NCI-H128 (cell line): ENCODE results near the gene HOXD4.

Experiments used
- DNase-seq: peaks from one replicate; lab custom pipeline; 2025; ENCODE audit not compliant: unreplicated experiment; lab: John Stamatoyannopoulos, UW

The HOXD4 gene

DNA sequence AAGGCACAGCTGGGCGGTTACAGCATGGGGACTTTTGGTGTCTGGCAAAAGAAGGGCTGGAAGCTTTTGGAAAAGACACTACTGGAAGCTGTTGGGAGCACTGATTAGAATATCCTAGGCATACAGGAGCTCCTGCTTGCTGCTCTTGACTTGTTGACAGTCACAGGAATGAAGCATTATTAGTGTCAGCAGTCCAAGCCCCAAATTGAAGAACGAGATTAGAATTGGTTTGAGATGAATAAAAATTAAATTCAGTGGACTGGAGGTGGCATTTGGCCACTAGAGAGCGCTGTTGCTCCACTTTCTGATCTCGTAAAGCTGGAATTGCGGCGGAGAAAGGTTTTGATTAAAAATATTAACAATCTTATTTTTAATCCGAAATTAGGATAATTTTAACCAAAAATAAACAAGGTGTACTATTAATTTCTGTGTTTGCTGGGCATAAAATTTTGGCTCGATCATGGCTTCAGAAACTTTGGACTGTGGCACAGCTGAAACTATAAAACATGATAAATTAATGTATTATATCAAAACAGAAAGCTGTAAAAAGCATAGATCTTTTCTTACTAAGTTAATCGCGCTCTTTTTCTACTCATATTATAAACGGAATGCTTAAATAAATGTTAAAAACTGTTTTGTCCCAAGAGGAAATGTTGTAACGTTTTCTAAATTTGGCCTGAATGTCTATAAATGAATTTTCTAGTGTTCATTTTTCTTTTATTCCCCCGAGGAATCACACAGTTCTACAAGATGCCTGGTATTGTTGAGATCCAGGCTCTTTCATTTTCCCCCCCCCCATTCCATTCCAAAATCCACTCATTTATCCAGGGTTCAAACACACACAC, 24.2 kb upstream of the HOXD4 start:
- no peak for DNase-seq

- DNase-seq: no peak
Measured at GRCh38 chr2:176127774-176128072, 23.6 kb upstream of the HOXD4 start.

GRCh38 chr2:176128172-176128981, 23.0 kb upstream of the HOXD4 start:
- no peak for DNase-seq

GRCh38 chr2:176128982-176129796, 22.2 kb upstream of the HOXD4 start, which contains the start of gene HOXD8:
Gene HOXD8, plus strand, starts transcription at chr2:176129705. Its CDS starts 662 bp downstream, at chr2:176130367.
- DNase-seq: peak; percentile 42

GRCh38 chr2:176129813-176130146, 21.6 kb upstream of the HOXD4 start:
- DNase-seq: no peak

DNA sequence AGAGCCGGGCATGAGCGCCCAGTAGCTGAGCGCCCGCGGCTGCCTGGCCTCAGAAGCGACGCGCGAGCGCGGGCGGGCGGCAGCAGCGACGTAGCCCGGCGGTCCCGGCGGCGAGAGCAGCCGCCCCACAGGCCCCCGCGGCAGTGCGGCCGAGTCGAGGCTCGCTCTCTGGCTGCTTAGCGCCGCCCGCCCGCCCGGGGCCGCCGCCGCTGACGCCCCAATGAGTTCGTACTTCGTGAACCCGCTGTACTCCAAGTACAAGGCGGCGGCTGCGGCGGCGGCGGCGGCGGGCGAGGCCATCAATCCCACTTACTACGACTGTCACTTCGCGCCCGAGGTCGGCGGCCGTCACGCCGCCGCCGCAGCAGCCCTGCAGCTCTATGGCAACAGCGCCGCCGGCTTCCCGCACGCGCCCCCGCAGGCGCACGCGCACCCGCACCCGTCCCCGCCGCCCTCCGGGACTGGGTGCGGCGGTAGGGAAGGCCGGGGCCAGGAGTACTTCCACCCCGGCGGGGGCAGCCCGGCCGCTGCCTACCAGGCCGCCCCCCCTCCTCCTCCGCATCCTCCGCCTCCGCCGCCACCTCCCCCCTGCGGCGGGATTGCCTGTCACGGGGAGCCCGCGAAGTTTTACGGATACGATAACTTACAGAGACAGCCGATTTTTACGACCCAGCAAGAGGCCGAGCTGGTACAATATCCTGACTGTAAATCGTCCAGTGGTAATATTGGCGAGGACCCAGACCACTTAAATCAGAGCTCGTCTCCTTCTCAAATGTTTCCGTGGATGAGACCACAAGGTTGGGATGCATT, 21.0 kb upstream of the HOXD4 start:
- no peak for DNase-seq

DNA sequence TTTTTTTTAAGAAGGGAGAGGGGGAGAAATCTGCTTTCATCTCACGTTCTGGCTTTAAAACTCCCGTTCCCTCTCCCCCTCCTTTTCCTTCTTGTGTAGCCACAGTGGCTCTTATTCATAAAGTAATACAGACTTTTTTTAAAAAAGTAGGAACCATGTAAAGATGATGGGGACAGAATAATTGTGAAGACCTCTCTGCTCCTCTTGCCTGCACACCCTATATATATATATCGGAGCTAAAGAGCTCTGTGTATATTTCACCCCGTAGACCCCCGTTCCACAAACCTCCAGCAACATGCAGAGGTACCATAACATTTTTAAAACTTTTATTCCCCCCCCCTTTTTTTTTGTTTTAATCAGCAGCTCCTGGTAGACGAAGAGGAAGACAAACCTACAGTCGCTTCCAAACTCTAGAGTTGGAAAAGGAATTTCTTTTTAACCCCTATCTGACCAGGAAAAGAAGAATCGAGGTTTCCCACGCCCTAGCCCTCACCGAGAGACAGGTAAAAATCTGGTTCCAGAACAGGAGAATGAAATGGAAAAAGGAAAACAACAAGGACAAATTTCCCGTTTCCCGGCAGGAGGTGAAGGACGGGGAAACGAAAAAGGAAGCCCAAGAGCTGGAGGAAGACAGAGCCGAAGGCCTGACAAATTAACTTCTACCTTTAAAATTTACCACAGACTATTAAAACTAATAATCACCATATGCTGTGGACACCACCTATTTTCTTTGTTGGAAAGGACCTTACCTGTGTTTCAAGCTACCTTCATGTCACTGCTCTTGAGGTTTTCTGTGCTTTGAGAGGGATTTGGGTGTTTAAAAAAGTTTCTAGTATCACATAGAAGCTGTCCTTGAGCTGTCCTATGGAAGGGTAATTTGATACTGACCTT, 20.1 kb upstream of the HOXD4 start:
- DNase-seq: no peak

DNA sequence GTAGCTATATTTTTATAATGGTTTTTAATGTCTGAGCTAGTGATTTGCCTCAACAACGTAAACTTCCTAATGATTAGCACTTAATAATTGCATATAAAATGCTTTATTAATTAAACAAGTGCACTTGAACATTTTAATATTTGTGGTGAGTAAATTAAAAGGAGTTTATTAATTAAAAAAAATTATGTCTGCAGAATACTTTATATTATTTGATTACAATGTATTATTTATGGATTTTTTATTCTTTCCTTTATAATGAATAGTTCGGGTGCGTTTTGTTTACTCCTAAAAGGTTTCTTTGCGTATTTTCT, 19.5 kb upstream of the HOXD4 start:
- DNase-seq: no peak

DNA sequence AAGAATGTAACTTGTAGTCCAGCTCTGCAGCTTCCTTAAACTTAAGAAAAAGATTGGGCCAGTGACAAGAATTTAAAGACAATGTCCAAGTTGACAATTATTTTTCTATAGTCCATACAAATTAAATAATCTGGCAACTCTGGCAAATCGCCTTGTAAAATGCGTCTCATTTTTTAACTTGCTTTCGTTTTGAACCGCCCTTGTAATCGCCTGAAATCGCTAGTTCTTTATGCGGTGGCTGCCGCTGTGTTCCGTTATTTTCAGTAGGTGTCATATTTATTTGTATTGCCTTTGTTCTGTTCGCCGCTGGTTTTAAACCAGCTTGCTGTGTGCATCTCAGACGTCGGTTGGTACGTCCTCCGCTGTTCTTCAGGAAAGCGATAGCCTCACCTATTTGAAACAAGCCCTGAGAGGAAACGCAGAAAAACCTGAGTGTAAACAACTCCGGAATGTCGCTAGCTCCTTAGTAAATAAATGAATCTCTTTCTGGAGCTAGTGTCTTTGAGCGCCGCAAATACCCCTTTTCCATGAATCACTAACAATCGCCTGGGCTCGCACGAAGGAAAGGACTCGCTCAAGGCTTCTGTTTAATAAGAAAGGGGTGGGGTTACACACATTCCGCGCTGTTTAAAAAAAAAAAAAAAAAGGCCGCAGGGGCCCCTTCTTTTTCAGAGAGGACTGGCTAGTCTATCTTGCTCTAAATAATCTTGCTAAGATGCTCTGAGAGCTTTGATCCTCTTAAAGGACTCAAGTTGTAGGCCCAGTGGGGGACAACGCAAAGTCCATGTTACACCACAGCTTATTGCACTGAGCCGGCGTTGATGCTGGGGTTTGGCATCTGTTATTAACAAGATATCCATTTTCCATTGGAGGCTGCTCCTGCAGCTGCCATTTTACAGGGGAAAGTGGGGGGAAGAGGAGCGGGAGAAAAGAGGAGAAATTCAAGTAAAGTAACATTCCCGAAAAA, 18.9 kb upstream of the HOXD4 start:
- no peak for DNase-seq

GRCh38 chr2:176133389-176133788, 18.0 kb upstream of the HOXD4 start:
- DNase-seq: no peak

GRCh38 chr2:176134035-176134434, 17.3 kb upstream of the HOXD4 start:
- no peak for DNase-seq

DNA sequence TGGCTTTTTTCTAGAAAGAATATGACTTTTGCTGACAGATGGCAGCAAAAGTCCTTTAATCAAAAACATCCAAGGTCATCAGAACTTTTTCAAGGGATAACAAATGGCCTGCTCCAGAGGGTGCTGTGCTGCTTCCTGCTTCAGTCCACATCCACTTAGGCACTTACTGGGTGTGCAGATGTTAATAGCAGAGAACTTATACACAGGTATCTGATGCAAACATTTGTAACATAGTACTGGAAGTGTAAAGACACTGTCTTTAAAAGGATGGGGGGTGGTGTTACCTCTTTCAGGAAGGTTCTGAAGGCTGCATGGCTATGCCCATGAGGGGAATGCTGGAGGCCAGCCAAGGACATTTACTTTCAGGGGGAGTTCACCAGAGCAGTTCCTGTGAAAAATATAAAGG, 16.3 kb upstream of the HOXD4 start:
- DNase-seq: no peak

GRCh38 chr2:176136374-176137251, 14.7 kb upstream of the HOXD4 start:
- DNase-seq: no peak

DNA sequence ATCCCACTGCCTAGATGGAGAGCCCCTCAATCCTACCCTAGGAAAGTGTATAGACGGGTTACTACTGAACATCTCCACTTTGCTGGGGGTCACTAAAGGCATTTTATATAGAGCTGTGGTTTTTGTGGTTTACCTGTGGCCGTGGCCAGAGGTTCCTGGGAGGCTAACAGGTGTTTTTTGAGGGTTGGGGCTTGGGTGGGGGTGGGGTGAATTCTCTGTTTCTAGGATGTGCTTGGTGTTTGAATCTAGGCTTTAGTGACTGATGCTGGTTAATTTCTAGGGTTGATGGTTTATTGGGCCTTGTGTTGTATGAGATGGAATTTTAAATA, 14.1 kb upstream of the HOXD4 start:
- no peak for DNase-seq

DNA sequence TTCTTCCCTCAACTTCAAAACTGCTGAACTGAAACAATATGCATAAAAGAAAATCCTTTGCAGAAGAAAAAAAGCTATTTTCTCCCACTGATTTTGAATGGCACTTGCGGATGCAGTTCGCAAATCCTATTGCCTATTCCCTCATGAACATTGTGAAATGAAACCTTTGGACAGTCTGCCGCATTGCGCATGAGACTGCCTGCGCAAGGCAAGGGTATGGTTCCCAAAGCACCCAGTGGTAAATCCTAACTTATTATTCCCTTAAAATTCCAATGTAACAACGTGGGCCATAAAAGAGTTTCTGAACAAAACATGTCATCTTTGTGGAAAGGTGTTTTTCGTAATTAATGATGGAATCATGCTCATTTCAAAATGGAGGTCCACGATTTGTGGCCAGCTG, 13.4 kb upstream of the HOXD4 start:
- DNase-seq: no peak

GRCh38 chr2:176138526-176138922, 12.8 kb upstream of the HOXD4 start:
- DNase-seq: no peak

- DNase-seq: no peak
Measured at GRCh38 chr2:176138923-176139660, 12.3 kb upstream of the HOXD4 start.
